Measurements from ENCODE around the gene SDC3.

SDC3 gene

DNA sequence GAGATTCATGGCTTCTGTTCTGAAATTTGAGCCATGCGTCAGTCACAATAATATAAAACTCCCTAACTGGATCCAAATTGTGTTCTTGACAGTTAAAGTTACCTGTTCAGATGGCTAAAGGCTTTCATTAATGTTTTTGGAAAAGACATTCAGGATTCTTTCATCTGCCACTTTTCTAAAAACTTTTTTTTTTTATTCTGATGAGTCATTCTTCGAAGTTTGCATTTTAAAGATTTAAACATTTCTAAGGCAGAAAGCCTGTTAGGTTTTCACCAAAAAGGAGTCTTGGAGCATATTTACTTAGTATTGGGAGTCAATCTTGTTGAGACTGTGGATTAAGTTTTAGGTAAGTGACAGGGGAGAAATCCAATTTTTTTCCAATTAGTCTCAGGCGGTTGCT lies 18.9 kb upstream of the SDC3 start:
- DNase-seq, result no peak

GRCh38 chr1:30923597-30923996 lies 15.0 kb upstream of the SDC3 start:
- DNase-seq, result no peak

GRCh38 chr1:30920827-30921226 lies 12.3 kb upstream of the SDC3 start:
- DNase-seq, result no peak

- no peak for DNase-seq
These were observed 10.7 kb upstream of the SDC3 start for GRCh38 chr1:30919025-30919881.

DNA sequence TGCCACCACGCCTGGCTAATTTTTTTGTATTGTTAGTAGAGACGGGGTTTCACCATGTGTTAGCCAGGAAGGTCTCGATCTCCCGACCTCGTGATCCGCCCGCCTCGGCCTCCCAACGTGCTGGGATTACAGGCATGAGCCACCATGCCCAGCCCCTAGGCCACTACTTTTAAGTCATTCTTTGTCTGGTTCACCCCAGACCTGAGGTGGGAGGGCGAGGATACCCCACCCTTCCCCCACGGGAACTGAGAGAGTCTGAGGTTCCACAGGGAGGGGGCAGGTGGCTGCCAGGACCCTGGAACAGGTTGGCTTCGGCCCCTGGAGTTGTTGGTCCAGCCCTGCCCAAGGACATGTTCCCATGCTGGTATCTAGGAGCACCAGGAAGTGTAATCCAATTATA lies 7.7 kb upstream of the SDC3 start:
- DNase-seq, result no peak

- no peak for DNase-seq
These were observed 7.1 kb upstream of the SDC3 start for GRCh38 chr1:30915491-30916230.

DNA sequence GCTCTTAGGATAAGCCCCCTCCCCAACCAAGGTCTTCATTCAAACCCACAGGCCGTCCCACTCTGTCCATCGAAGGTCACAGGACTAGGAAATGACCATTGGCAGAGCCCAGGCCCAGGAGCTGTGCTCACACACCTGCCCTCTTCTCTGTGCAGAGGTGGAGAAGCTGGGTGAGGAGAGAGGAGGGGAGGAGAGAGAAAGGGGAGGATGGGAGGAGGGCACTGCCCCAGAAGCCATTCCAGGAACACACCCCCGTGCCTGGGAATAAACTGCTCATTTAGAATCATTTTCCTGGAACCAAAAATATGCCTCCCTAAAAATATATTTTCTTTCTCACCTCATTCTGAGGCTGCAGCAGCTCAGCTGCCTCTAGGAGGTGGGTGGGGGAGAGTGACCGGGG lies 6.4 kb upstream of the SDC3 start:
- DNase-seq, result no peak

DNA sequence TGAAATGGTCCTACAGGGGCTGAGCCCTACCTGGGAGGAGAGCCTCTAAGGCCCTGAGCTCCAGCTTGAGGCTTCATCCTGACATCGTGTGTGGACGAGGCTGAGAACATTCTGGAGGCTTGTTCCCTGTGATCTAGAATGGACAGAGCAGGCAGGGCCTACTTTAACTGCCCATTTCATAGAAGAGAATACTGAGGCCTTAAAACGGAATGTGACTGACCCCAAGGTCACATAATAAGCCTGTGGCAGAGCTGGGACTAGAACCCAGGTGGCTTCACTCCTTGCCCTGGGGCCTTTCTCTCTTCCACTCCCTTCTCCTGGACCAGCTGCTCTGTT lies 6.0 kb upstream of the SDC3 start:
- no peak for DNase-seq

DNA sequence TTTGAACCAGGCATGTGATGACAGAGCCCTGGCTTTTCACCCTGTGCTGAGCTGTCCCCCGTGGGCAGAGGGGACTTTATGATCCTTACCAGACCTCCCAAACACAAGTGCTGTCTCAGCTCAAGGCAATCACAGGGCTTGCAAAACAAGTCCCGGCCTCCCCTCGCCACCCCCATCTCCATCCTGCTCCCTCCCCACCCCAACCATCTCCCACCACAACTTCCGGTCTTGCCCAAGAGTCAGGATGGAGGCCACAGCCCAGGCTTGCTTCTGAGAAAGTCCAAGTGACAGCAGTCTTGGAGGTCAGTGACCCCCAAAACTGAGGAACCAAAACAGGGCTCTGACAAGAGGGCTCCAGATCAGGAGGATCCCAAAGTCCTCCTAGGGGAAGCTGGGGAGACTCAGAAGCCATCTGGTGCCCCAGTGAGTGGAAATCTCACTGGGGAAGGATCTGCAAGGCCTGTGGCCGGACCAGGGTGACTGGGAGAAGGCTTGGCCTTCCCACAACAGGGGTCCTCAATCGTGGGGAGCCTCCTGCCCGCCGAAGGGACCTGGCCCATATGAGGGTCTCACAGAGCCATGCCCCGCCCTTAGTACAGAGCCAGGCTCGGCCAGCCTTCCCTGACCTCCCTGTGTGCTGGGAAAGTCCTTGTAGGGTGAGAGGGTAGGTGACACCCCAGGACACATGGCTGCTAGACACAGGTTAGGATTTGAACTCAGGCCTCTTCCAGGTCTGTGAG lies 4.5 kb upstream of the SDC3 start:
- no peak for DNase-seq

DNA sequence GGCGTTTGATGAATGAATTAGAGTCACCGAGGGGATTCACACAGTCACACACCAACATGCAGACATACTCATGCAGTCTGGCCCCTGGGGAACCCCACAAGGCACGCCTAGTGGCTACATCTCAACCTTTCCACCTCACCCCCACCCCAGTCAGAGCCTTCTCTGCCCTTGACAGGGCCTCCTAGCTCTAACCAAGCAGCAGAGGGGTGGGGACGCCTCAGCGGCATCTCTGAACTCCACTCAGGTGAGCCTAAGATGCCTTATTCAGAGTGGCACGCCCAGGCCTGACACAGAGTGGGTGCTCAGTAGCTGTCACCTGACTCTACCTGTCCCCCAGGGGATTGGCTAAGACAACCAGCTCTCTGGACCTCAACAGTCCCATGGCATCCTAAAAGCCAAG lies 3.7 kb upstream of the SDC3 start:
- no peak for DNase-seq

DNA sequence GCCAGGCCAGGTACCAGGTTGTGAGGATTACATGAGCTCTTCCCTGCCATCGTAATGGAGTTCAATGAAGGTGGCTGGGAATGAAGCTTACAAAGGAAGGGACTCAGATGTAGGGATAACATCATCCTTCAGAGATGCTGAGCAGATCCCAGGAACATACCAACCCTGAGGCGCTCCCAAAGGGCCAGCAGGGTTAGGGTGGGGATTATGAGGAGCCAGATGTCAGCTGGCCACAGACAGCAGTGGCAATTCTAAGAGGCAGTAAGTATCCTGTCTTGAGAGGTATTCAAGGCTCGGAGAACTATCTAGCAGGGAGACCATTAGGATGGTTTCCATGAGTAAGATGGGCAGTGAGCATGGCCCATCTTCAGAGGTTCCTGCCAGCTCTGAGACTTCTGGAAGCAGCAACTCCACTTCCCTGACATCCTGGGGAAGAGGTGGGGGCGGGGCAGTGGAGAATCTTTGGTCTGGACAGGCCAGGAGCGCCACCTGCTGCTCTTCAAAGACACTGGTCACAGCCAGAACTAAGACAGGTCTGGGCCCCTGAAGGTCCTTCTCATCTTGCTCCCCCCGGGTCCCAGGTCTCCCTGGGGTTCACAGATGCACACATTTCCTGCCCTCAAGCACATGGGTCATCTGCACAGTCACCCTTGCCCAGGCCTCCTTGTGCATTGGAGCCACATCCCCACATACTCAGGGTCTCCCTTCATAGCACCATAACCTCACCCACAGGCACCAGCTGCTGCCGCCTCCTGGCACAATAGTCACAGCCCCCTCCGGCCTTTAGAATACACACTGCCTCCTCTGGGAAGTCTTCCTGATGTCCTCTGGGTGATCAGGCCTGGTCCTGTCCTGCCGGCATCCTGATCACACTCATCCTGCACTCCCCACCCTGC lies 2.7 kb upstream of the SDC3 start:
- DNase-seq, result peak; percentile 75

DNA sequence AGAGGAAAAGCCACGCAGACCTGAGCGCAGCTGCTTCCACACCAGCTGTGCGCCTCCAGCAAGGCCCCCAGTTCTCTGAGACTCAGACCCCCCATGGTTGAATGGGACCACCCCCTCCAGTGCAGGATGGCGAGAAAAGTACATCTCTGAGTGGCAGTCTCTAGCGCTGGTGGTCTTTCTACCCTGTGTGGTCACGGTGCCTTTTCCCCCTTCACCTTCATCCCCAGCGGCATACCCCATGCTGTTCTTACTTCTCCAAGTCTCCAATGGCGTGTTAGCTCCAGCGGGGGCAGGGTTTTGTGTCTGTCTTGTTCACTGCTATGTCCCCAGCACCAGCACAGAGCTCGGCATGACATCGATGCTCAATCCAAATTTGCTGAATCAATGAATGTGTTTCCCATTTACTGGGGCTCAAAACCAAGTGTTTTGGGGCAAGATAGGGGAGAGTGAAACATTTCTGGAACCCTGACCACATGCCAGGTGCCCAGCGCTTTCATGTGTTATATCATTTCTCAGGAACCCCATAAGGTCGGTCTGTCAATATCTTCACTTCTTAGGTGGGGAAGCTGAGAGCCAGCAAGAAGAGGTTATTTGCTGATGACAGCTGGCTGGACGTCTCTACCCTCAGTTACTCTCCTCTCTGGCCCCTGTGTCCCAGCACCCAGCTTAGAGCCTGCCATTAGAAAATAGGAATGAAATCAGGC lies 959 bp upstream of the SDC3 start:
- DNase-seq, result peak; percentile 19

- DNase-seq, result no peak
These were observed 252 bp downstream of the SDC3 start for GRCh38 chr1:30908316-30908695.

DNA sequence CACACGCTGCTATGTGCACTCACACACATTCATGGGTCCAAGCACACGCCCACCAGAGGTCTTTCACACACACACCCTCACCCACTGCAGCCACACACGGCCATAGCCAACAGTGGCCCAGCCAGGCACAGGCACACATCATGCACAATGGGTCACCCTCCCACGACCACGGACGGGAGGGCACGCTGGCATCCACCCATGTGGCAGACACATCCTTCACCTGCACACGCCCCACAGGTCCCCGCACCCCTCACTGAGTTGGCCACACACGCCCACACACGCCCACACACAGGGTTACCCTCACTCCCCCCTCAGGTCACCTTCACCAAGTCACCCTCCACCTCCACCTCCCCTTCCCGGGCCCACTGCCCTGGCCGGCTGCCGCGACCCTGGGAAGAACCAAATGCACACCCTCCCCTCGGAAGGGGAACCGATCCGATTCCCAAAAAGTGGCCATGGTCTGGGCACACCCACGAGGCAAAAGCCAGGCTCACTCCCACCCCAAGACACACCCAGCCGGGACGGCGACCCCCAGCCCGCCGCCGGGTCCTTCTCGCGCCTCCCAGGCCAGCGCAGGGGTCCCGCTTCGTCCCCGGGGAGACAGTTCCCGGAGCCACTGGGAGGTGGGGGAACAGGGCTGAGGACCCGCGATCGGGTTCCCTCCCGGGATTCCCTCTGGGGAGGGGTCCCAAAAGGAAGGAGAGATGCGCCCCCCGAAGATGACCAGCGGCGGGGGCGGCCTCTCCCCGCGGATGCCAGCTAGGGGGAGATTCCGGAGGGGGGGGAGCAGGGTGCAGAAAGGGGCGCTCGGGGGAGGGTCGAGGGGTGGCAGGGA lies 860 bp downstream of the SDC3 start:
- no peak for DNase-seq

DNA sequence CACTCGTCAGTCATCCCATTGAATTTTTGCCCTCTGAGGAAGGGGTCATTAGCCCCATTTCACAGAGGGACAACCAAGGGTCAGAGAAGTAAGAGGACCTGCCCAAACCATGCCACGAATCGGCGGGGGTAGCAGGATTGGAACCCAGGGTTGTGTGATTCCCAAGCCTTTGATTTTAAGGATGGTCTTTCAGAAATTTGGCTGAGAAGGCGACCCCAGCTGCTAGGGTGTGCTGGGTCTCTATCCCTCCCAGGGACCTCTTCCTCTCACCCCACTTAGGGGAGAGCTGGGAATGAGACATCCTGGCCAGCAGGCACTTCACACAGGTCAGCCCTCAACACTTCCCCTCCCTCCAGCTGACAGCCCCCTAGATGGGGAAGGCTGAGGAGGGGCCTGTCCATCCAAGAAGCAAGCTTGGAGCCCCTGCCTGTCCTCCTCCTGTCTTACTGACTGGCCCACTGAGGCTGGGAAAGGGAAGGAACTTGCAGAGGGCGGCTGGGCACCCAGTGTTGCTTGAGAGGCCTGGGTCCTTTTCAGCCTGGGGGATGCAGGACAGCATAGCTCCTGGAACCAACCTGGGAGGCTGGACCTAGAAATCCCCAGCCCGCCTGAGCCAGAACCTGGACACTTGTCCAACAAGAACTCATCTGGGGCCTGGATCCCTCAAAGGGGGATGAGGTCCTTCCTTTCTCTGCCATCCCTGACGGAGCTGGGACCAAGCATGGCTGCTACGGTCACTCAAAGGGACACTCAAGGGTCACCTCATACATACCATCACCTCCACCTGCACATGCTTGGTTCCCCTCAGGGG lies 1.7 kb downstream of the SDC3 start:
- DNase-seq, result no peak

DNA sequence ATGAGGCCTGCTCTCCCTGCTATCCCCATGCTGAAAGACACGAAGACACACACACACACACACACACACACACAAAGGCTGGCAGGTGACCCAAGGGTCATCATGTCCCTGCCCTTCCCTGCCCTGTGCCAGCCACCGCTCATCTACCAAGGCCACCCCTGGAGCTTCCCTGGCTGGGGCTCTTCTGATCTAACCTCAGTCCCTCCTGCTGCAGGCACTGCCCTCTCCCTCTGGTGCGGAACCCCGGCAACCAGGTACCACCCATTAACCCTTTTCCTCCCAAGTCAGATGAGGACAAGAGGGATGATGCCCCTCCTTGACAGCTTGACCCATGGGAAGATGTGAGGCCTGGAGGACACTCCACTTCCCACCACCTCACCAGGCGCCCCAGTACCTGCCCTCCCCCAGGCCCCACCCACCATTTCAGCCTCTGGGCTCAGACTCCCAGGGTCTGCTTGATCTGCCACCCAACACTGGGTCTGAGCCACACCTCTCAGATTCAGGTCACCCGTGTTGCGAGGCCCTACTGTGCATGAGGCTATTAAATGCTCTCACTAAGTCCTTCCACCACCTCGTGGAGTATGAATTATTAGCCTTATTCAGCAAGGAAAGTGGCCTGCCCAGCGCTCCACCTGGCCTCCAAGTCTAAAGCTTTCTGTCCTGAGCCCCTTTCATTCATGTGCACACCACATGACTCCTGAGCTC lies 2.5 kb downstream of the SDC3 start:
- no peak for DNase-seq

DNA sequence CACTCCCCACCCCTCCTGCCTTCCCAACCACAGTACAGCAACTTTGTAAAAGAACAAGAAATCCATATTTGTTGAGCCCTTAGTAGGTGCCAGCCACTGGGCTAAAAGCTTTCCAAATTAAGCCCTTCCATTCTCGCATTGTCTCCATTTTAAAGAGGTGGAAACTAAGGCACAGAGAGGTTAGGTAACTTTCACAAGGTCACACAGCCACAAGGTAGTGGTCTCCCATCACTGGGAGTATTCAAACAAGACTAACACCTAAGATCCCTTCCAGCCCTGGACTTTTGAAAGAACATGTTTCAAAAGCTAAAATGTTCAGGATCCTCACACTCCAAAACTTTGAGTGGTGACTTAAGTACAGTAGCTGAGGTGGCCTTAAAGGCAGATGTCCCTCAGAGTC lies 3.2 kb downstream of the SDC3 start:
- DNase-seq, result no peak

- DNase-seq, result no peak
These were observed 3.6 kb downstream of the SDC3 start for GRCh38 chr1:30904962-30905335.

- peak; percentile 23 for DNase-seq
These were observed 4.2 kb downstream of the SDC3 start for GRCh38 chr1:30904191-30904961.

Data from NCI-H2171 treated with DMSO at 0.1 percent for 48 hours (cell line).